22Rv1 (cell line): ENCODE data around the gene ODF2.

Experiments
- ZFX ChIP-seq: fragments of 450-650 bp; IDR thresholded peaks from 2 replicates; pipeline ENCODE4 v1.6.1; 2017; ENCODE audit warnings: antibody characterized with exemption, borderline replicate concordance
- TF ChIP-seq, protein P1 (sequence below): fragments of 450-650 bp; IDR thresholded peaks from 2 replicates; pipeline ENCODE4 v1.5.1; 2017; ENCODE audit warnings: mild to moderate bottlenecking

DNA sequence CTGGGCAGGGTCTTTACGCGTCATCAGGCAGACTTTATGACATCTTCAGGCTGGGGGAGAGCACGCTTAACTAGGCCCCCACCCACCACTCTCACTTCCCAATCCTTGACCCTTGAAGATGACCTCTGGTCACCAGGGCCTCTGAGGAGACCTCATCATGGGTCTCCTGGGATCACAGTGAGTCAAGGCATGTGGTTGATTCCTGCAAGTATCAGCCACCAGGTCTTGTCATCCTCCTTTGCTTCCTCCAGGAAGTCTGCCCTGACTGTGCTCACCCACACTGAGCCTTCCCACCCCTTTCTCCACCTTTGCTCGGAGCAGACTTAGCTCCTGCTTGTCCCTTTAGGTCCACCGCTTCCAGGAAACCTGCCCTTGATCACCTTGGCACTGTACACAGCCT, 17.3 kb downstream of the ODF2 start:
- TF ChIP-seq, protein P1, sequence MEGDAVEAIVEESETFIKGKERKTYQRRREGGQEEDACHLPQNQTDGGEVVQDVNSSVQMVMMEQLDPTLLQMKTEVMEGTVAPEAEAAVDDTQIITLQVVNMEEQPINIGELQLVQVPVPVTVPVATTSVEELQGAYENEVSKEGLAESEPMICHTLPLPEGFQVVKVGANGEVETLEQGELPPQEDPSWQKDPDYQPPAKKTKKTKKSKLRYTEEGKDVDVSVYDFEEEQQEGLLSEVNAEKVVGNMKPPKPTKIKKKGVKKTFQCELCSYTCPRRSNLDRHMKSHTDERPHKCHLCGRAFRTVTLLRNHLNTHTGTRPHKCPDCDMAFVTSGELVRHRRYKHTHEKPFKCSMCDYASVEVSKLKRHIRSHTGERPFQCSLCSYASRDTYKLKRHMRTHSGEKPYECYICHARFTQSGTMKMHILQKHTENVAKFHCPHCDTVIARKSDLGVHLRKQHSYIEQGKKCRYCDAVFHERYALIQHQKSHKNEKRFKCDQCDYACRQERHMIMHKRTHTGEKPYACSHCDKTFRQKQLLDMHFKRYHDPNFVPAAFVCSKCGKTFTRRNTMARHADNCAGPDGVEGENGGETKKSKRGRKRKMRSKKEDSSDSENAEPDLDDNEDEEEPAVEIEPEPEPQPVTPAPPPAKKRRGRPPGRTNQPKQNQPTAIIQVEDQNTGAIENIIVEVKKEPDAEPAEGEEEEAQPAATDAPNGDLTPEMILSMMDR: no peak
- no peak for TF ChIP-seq ZFX
